ENCODE results near the gene MMP24OS. TPM values are rescaled to one million over a fixed set of nuclear protein-coding genes. Genes with fewer than 3 reads are reported as not detected.
A peak's percentile ranks its signal among the peaks of the same experiment; 100 is the strongest.

Gene MMP24OS
- total RNA-seq, 1 experiment from 2014 or later = 10.4 TPM

DNA sequence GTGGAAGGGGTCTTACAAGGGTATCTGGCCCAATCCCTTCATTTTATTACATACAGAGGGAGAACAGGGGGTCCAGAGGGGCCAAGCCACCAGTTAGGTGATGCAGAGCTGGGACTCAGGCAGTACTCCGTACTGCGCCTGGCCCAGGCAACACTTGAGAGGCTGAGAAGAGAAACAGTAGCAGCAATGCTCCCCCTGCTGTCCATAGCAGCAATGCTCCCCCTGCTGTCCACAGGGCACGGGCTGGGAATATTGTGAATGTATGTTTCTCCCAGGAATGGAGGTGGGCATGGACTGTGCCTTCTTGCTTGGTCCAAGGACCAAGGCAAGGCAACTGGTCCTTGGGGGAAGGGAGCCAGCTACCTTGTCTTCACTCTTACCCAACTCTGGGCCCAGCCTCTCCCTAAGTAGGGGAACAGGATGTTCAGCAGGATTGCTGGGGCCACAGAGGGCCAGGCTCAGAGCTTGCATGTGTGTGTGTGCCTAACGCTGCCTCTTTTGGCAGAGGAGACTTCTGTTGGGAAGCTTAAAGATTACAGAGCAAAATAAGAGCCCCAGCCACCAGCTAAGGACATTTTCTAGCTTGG lies 29.1 kb upstream of the MMP24OS start:
- peak; percentile 85 for DNase-seq (ENCODE audit: low spot score)

DNA sequence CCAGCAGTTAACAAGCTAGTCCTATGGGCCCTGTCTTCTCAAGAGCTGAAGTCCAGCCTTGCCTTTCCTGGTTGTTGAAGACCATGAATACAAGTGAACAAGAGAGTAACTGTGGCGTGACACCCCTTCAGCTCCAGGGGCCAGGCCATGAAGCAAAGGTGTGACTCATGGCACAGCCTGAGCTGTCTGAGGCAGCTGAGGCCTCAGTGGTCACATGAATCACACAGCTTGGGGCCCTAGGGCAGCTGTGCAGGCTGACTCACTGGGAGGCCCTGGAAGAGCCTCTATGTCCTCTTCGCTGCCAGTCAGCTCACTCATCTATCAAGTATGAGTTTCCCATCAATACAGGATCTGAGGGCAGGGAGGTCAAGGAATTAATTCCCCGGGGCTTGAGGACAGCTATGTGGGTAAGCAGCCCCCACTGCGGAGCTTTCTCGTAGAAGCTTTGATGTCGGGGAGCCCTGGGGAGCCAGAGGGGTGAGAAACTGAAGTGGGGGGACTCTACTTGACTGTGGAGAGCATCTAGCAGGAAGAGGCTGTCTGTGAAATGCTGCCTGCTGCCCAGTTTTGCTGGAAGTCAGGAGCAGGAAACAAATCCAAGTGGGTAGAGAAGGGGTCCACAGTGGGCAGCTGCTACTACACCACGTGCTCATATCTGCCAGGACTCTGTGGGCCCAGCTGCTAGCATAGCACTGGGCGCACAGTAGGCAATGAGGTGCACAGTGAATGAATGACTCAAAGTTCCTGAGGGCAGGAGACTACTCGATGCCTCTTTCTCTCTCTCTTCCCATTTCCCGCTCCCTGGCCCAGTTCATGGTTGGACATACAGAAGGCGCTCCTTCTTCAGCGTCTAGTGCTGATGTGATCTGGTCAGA lies 28.0 kb upstream of the MMP24OS start:
- peak; percentile 97 for DNase-seq (ENCODE audit: low spot score)

DNA sequence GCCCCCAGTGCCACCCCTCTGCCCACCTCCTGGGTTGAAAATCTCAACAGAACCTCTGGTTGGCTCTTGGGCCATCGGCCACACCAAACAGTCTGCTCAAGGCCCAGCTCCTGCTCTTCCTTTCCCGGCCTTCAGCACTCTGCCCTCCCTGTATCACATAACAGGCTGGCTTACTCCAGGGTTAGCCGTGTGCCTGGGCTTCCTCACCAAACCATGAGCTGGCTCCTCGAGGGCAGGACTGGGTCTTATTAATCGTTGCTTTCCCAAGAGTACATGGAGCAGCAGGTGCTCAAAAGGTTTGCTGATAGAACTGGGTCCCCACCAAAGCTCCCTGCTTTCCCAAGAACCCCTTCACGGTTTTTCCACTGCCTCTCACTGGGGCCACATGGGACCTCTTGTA lies 27.0 kb upstream of the MMP24OS start:
- no peak for DNase-seq (ENCODE audit: low spot score)

DNA sequence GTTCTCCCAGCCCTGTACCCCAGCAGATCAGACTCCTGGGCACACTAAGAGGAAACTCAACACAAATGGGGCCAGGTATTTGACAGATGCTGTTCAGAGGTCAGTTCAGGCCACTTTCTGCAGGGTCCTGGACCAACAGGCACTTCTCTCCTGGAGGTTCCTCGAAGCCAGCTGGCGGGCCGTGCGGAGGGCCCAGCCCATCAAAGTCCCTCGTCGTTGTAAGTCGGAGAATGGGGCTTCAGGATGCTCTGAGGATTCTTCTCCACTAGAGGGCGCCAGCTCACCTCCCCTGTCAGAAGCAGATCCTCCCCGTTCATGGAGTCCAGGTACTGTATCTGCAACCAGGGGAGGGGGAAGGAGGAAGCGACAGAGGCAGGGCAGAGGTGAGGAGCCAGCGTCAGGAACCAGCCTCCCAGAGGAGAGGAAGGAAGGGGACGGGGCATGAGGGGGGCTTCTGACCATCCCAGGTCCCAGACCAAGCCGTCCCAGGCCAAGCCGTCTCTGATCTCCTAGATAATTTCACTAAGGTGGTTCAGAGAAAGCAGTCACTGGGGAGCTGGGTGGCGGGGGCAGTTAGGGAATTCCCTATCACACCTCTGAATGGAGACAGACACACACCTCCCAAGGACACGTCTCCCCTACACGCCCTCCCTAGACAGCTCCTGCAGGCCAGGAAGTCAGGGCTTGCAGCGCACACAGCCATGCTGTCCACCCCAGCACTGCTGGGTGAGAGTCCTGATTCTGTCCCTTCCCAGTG lies 26.0 kb upstream of the MMP24OS start:
- peak; percentile 91 for DNase-seq (ENCODE audit: low spot score)

DNA sequence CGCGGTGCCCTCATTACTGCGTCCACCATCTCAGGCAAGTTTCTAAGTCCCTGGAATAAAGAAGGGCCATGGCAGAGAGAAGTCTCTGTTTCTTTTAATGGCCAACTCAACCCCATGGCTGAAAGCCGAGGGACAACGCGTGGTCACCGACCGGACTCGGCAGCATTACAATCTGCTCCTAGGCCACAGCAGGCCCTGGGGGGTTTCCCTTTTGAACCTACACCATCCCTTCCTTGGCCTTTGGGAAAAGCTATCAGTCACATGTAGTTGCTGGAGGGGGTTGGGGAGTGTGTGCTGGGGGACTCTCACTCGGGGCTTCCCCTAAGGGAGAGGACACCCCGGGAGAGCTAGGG lies 25.4 kb upstream of the MMP24OS start:
- no peak for DNase-seq (ENCODE audit: low spot score)

DNA sequence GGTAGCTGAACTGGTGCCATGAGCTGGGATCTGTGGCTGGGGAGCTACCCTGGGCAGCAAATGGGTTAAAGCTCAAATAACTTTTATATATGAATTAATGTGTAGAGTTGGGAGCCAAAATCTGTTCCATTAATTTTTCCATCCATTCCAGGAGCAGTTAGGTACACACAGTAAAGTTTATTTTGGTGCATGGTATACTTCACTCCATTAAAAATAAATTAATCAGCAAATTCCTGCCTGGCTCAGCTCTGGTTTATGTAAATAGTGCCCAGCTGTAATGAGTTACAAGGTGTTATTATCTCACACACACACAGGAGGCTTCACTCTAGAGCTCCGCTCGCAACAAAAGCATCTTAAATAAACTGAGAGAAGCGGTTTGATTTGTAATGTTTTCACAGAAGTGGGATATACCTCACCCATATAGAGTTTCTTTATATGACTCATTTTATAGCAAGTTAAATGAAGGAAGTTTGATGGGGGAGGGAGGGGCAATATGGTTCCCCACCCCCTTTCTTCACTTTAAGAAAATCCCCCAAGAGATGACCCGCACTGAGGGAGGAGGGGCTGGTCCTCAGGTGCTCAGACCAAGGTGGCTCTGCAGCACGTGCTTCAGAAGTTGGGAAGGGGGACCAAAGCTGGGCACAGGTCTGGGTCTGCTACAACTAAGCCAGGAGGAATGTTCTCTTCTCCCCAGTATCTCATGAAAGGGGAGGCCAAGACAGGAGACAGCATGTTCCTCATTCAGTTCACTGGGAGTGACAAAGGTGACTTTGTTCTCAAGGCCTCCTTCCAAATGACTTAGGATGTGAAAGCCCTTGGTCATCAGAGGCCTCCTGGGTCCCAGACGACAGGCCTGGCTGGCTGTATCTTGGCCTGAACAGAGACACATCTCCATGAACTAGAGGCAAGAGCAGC lies 24.8 kb upstream of the MMP24OS start:
- peak; percentile 72 for DNase-seq (ENCODE audit: low spot score)

DNA sequence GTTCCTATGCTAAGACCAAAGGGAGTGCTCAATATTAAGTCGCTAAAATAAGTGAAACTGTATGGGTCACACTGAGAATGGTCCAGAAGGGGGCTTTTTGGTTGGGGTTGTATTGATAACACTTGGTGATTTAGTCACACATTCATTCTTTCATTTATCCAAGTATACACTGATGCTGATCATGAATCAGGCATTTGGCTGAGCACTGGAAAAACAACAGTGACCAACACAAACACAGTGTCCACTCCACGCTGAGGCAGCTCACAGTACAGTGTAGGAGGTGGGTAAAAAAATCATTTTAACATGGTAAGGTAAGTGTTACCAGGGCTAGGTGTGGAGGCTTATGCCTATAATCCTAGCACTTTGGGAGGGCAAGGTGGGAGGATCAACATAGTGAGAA lies 23.5 kb upstream of the MMP24OS start:
- no peak for DNase-seq (ENCODE audit: low spot score)

DNA sequence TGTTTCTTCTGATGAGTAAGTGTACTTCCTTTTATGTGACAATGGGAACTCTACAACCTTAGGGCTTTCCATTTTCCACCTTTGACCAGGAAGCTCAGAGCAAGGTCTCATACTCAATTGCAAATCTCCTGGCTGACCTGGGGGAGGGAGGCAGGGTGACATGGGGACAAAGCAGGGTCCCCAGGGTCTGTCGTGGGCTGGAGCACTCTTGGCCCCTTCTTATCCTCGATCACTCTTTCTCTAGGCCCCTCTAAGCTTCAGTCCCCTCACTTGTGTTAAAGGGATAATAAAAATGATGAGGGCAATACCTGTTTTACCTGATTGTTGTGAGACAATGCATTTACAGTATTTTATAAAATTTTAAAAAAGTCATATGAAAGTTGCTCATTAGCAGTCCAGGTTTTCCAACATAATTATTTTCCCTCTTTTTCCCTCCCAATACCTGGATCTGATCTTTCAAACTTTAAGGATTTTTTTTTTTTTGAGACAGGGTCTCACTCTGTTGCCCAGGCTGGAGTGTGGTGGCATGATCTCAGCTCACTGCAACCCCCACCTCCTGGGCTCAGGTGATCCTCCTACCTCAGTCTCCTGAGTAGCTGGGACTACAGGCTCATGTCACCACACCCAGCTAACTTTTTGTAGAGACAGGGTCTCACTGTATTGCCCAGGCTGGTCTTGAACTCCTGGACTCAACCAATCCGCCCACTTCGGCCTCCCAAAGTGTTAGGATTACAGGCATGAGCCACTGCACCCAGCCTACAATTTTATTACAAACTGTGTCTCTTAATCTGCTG lies 22.7 kb upstream of the MMP24OS start:
- DNase-seq (ENCODE audit: low spot score) = no peak

DNA sequence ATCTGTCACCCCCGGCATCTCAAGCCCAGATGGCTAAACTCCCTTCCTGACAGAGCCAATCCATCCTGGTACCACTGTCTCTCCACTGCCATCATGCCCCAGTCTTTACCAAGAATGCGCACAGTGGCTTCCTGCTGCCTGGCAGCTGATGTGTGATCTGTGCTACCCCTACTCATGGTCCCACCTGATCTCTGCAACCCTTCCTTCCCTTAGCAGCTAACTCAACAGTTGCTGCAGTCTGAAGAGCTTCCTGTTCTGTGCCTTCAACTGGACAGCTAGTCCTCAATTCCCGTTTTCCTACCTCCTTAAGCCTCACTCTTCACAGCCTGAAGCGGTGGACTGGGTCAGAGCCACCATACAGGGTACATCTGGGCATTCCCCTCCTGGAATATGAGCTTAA lies 21.9 kb upstream of the MMP24OS start:
- no peak for DNase-seq (ENCODE audit: low spot score)

DNA sequence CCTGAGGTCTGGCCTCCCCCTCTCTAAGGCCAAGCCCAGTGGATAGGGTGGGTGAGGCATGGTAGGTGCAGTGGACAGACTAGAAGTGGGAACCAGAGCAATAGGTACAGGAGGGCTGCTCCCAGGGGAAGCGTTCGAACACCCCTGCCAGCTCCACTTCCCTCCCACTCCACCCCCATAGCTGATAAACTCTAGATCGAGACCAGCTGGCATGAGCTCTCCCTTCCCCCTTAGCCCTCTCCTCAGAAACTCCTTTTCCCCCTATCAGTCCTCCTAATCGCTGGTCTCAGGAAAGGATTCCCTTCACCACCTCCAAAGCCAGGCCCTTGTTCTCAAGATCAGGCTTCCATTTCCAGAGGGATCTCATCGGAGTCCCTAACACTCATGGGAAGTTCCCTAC lies 20.3 kb upstream of the MMP24OS start:
- DNase-seq (ENCODE audit: low spot score) = no peak

DNA sequence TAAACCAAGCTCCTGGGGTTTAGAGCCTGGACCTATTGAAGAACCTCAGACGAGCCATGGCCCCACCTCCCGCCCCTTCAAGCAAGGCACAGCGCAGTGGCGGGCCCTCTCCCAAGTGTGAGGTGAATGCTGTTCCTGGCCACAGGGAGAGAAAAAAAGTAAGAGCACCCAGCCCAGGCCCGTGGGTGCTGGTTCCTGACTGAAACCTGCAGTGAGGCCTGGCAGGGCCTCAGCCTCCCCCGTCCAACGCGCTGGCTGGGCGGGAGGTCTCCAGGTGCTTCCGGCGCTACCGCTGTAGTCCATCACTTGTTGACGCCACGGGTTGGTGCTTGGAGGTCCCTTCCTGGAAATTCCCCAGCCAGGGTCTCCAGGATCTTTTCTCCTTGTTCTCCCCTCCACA lies 19.8 kb upstream of the MMP24OS start:
- no peak for DNase-seq (ENCODE audit: low spot score)

DNA sequence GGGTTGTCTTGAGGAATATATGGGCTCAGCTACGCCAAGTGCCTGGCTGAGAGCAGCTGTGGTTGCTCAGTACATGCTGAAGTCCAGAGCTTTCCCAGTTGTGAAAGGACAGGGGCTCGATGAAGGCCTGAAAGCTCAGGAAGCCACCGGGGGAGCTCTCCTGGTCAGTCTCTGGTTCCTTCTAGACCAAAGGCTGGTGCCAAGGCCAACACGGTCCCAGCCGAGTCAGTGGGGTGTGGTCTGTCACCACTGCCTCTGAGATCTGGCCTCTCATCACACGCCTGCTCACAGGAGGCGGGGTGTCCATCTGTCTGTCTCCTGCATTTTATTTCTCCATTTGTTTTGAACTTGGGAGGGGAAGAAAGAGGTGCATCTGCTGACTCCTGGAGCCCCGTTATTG lies 19.2 kb upstream of the MMP24OS start:
- DNase-seq (ENCODE audit: low spot score) = no peak

DNA sequence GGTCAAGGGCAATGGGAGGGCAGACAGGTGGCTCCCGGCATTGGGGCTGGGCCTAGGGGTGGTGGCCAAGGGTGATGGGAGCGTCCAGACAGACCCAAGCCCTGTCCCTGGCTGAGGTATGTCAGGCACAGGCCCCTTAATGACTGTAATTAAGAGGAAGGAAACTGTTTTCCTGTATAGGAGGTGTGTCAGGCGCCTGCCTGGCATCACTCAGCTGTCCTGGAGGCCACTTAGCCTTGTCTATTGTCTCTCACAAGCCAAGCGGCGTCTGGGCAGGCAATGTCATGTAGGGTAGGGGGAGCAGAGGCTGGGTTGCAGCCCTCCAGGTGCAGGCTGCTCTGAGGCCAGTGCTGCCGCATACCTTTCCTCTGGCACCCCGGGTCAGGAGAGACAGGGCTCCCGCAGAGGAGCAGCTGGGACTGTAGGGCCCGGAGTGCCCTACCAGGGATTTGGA lies 18.2 kb upstream of the MMP24OS start:
- DNase-seq (ENCODE audit: low spot score) = no peak

DNA sequence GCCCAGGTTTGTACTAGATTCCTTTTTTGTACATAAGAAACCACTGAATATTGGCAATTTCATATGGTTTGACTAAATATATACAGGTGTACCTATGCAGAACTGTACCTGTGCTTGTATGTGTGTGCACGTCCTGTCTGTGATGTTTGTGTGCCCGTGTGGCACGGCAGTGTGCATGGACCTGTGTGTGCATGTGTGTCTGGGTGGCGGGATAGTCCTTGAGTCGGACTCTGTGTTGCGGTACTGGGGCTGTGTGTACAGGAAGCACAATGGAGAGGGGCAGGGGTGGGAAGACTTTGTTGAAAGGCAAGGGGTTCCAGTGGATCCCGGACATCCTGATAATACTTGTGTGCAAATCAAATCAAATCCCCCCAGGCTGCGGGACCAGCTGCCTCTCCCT lies 17.8 kb upstream of the MMP24OS start:
- DNase-seq (ENCODE audit: low spot score) = no peak

DNA sequence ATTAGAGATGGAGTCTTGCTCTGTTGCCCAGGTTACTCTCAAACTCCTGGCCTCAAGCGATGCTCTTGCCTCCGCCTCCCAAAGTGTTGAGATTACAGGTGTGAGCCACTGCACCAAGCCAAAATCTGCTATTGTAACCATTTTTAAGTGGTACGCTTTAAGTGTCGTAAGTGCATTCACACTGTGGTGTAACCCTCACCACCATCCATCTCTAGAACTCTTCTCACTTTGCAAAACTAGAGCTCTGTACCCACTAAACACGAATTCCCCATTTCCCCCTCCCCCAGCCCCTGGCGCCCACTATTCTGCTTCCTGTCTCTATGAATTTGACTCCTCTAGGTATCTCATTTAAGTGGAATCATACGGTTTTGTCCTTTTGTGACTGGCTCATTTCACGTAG lies 17.1 kb upstream of the MMP24OS start:
- DNase-seq (ENCODE audit: low spot score) = no peak

DNA sequence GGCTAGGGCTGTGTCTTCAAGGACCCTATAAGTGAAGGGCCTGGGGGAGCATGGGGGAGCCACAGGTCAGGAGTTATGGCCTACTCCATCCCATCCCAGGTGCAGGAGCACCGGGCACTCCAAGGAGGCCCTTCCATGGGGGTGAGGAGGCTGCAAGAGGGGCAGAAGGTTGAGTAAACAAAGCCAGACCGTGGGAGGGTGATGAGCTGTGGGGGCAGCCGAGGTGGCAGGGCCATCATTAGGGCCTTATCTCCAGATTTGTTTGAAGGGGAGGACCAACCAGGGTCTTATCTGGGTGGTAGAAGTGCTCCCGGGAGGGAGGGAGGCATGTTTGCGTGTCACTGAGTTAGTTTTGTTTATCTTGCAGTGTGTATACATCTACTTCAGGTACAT lies 16.4 kb upstream of the MMP24OS start:
- no peak for DNase-seq (ENCODE audit: low spot score)

DNA sequence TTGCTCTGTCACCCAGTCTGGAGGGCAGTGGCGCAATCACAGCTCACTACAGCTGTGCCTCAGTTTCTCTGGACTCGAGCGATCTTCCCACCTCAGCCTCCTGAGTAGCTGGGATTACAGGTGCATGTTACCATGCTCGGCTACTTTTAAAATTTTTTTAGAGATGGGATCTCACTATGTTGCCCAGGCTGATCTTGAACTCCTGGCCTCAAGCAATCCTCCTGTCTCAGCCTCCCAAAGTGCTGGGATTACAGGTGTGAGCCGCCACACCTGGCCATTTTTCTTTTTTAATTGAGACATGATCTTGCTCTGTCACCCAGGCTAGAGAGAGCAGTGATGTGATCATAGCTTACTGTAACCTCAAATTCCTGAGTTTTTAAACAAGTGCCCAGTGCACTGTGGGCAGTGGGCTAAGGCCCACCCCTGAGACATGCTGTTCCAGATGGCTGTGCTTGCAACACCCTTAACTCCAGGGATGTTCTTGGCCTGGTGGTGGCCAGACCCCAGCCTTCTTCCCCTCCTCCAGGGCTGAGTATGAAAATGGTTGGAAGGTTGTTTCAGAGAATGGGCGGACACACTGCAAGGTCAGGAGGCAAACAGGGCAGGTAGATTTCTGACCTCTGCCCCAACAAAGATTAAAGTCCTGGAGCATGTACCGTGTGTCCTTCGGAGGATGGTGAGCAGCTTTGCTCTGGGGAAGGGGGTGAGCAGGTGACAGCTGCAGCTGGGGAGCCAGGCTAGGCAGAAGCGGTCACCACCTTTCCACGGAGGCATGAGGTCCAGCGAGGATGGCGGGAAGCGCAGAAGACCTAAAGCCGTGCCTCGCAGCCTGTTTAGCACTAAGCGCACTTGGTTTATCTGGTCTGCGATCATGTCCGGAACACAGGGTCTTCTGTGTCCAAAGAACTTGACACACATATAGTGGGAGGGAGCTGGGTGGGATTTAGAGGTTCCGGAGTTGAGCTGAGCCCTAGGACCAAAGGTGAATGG lies 15.7 kb upstream of the MMP24OS start:
- no peak for DNase-seq (ENCODE audit: low spot score)

DNA sequence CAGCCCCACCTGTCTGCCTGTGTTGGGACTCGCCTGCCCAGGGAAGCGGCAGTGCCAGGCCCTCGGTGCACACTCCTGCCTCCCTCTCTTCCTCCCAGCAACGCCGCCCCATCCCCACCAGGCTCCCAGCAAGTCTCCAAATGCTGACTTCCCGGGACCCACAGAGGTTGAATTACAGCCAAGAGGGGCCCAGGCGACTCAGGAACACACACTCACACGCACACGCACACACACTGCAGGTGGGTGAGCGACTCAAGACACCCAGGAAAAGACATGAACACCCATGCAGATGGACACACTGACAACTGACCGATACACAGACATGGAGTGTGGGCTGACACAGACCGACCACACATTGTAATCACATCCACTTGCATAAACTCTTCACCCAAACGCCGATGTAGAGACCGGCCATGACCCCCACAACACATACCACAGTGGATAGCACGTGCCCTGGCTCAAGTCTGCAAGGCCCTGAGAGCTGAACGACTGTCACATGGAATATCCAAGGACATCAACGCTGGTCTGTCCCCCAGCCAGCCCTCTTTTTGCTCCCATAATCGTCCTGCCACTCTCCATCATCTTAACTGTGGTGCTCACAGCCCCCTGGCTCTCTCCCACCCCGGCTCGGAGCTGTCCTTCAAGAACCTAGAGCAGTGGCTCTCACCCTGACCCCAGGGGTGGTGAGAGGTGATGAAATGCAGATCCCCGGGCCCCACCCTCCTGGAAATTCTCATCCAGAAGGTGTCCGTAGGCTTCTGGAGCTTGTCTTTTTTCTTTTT lies 14.8 kb upstream of the MMP24OS start:
- DNase-seq (ENCODE audit: low spot score) = no peak

Measured in H4 (cell line).